ENCODE results near the gene FSTL4. TPM values are rescaled to one million over a fixed set of nuclear protein-coding genes. Genes with fewer than 3 reads are reported as not detected.

Gene FSTL4
- total and polyA plus RNA-seq, 2 donors = 0.99 to 1.2 TPM

DNA sequence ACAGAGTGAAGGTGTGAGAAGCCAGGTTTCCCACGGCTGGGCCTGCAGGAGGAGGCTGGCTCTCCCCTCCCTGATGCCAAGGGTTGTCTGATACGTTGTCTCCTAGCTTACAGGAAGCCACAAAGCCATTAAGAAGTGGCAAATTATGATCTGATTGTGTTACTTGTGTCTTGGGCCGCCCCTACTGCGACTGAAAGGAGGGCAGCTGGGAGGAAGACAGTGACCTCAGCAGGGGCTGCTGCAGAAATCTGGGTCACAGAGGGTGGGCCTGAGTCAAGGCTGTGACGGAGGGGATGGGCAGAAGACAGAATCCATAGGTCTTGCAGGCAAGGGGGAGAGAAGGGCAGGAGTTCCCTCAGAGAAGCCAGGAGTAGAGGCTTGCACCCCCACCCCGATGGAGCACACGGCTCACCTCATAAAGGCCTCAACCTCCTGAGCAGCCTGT lies 145.0 kb downstream of the FSTL4 start:
- 19% methylated on average over 7 of the region's 7 CpGs for WGBS
- Histone ChIP-seq H3K27me3 (ENCODE audit: control insufficient read depth in 2 of 2, insufficient read depth in 1 of 2, low read length in 1 of 2) (no peaks in the 10 kb centered on the region), H3K4me3 (ENCODE audit: low read length in 2 of 2) (no peak overlapping the region), H3K9me3 (ENCODE audit: control insufficient read depth in 2 of 2, insufficient read depth in 1 of 2, low read length in 1 of 2) (no peaks in the 10 kb centered on the region), H3K27ac (ENCODE audit: low read depth in 1 of 2, low read length in 1 of 2) (peak overlapping the region in 1 of 2 donors; percentile 63), H3K36me3 (ENCODE audit: control insufficient read depth in 2 of 2, insufficient read depth in 2 of 2, low read length in 1 of 2) (no peaks in the 10 kb centered on the region), H3K4me1 (ENCODE audit: control insufficient read depth in 2 of 2, insufficient read depth in 2 of 2, low read length in 2 of 2) (peaks cover 48 to 49% of the 10 kb centered on the region in 2 donors)
- peak in 4 of 9 donors; percentile 15 to 68 (median 38) for DNase-seq (ENCODE audit: low read depth in 6 of 9, low spot score in 9 of 9)

DNA sequence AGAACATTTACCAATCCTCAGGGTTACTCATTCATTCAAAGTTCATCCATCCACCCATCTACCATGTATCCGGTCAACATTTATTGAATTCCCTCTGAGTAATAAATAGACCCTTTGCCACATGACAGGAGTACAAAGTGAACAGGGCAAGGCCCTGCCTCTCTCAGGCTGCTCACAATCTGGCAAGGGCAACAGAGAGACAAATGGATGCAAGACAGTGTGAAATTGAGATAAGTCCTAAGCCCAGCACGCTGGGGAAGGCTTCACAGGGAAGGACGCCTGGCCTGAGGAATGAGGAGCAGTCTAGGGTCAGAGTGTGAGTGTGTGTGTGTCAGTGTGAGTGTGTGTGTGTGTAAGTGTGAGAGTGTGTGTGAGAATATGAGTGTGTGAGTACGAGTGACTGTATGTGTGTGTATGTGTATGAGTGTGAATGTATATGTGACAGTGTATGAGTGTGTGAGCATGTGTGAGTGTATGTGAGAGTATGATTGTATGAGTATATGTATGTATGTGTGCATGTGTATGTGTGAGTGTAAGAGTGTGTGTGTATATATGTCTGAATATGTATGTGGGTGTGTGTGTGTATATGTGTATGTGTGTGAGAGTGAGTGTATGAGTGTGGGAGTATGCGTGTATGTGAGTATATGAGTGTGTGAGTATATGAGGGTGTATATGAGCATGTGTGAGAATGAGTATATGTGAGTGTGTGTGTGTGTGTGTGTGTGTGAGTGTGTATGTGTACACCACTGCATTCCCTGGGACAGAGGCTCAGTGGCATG lies 145.6 kb downstream of the FSTL4 start:
- no peaks in the 10 kb centered on the region for H3K36me3 ChIP-seq (ENCODE audit: control insufficient read depth in 2 of 2, insufficient read depth in 2 of 2, low read length in 1 of 2)
- no peaks in the 10 kb centered on the region for H3K27me3 ChIP-seq (ENCODE audit: control insufficient read depth in 2 of 2, insufficient read depth in 1 of 2, low read length in 1 of 2)
- peak overlapping the region in 1 of 2 donors; percentile 63 for H3K27ac ChIP-seq (ENCODE audit: low read depth in 1 of 2, low read length in 1 of 2)
- 97% methylated on average over 5 of the region's 5 CpGs for WGBS
- peaks cover 48 to 49% of the 10 kb centered on the region in 2 donors for H3K4me1 ChIP-seq (ENCODE audit: control insufficient read depth in 2 of 2, insufficient read depth in 2 of 2, low read length in 2 of 2)
- peak in 1 of 9 donors; percentile 9 for DNase-seq (ENCODE audit: low read depth in 6 of 9, low spot score in 9 of 9)
- no peak overlapping the region for H3K4me3 ChIP-seq (ENCODE audit: low read length in 2 of 2)
- no peaks in the 10 kb centered on the region for H3K9me3 ChIP-seq (ENCODE audit: control insufficient read depth in 2 of 2, insufficient read depth in 1 of 2, low read length in 1 of 2)

DNA sequence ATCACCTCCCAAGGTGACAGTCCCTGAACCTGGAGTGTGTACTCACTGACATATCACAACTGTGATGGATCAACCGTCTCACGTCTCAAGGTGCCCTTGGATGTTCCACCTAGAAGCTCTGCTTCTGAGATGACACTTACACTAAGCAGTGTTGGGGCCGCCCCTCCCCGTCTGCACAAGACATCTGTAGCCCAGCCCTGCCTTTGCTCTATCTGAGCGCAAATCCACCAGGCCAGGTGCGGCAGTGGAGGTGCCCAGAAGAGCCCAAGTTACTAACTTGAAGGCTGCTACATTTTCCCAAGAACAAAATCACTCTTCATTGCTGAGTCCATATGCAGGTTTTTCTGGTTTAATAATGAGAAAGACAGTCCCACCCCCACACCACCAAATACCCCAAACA lies 148.3 kb downstream of the FSTL4 start:
- H3K27me3 ChIP-seq (ENCODE audit: control insufficient read depth in 2 of 2, insufficient read depth in 1 of 2, low read length in 1 of 2) = peaks cover 0 to under 1% of the 10 kb centered on the region in 2 donors
- H3K4me3 ChIP-seq (ENCODE audit: low read length in 2 of 2) = no peak overlapping the region
- no peaks in the 10 kb centered on the region for H3K36me3 ChIP-seq (ENCODE audit: control insufficient read depth in 2 of 2, insufficient read depth in 2 of 2, low read length in 1 of 2)
- H3K27ac ChIP-seq (ENCODE audit: low read depth in 1 of 2, low read length in 1 of 2) = peak overlapping the region in 1 of 2 donors; percentile 24
- no peaks in the 10 kb centered on the region for H3K9me3 ChIP-seq (ENCODE audit: control insufficient read depth in 2 of 2, insufficient read depth in 1 of 2, low read length in 1 of 2)
- H3K4me1 ChIP-seq (ENCODE audit: control insufficient read depth in 2 of 2, insufficient read depth in 2 of 2, low read length in 2 of 2) = peaks cover 48 to 49% of the 10 kb centered on the region in 2 donors
- peak in 4 of 9 donors; percentile 35 to 66 (median 42) for DNase-seq (ENCODE audit: low read depth in 6 of 9, low spot score in 9 of 9)
- WGBS = 32% methylated on average over 6 of the region's 6 CpGs

DNA sequence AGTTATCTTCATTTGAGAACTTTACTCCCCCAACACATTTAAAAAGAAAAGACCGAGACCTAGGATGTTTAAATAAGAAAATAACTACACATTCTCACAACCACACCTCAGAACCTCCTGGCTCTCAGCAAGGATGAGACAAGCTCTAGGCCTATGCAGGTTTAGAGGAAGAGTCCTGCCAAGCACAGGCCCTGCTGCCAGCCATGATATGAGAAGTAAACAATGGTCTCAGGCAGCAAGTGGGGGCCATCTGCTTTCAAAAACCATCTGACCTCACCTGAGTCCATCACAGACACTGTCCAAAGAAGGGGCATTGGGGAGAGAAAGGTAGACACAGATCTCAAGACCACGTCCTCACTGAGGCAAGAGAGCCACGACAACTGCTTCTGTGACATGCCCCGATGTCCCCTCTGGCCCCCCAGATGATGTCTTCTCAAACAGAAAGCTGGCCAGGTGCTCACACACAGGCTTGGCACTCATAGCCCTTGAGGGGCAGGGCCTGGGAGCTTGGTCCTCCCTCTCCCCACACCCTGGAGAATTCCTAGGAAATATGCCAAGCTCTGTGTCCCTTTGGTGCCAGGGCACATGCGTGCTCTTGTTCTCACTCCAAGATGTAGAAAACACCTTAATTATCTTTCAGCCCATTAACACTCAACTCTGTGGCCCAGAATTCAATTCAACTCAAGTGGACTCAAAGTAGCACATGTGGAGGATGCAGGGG lies 150.4 kb downstream of the FSTL4 start:
- Histone ChIP-seq H3K27me3 (ENCODE audit: control insufficient read depth in 2 of 2, insufficient read depth in 1 of 2, low read length in 1 of 2) (peaks cover 0 to 3% of the 10 kb centered on the region in 2 donors), H3K36me3 (ENCODE audit: control insufficient read depth in 2 of 2, insufficient read depth in 2 of 2, low read length in 1 of 2) (no peaks in the 10 kb centered on the region), H3K4me3 (ENCODE audit: low read length in 2 of 2) (no peak overlapping the region), H3K27ac (ENCODE audit: low read depth in 1 of 2, low read length in 1 of 2) (no peak overlapping the region), H3K4me1 (ENCODE audit: control insufficient read depth in 2 of 2, insufficient read depth in 2 of 2, low read length in 2 of 2) (peaks cover 30 to 35% of the 10 kb centered on the region in 2 donors), H3K9me3 (ENCODE audit: control insufficient read depth in 2 of 2, insufficient read depth in 1 of 2, low read length in 1 of 2) (no peaks in the 10 kb centered on the region)
- no peak for DNase-seq (ENCODE audit: low read depth in 6 of 9, low spot score in 9 of 9)
- 99% methylated on average over 5 of the region's 5 CpGs for WGBS

DNA sequence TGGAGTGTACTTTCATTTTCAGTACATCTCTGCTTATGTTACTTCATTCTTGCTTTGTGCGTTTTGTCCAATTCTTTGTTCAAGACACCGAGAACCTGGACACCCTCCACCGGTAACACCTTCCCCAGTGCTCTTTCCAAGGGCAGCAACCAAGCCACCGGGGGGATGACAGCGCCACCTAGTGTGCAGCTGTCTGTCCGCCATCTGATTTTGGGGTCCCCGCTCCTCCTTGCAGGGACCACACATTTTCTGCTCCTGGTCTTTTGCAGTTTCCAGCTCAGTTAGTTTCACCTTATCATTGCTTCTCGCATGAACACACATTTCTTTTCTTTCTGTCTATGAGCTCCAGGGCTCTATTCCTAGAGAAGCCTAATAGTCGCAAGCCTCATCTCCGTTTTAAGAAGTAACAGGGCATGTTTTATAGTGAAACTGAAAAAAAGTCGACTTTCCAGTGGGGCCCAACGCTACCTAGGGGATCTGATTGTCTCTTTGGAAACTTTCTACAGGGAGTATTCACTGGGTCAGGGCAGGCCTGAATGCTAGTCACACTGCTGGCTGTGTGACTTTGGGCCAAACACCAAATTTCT lies 152.1 kb downstream of the FSTL4 start:
- H3K4me3 ChIP-seq (ENCODE audit: low read length in 2 of 2) = no peak overlapping the region
- H3K9me3 ChIP-seq (ENCODE audit: control insufficient read depth in 2 of 2, insufficient read depth in 1 of 2, low read length in 1 of 2) = no peaks in the 10 kb centered on the region
- peaks cover 0 to 3% of the 10 kb centered on the region in 2 donors for H3K27me3 ChIP-seq (ENCODE audit: control insufficient read depth in 2 of 2, insufficient read depth in 1 of 2, low read length in 1 of 2)
- WGBS = 76% methylated on average over 12 of the region's 12 CpGs
- no peaks in the 10 kb centered on the region for H3K36me3 ChIP-seq (ENCODE audit: control insufficient read depth in 2 of 2, insufficient read depth in 2 of 2, low read length in 1 of 2)
- H3K4me1 ChIP-seq (ENCODE audit: control insufficient read depth in 2 of 2, insufficient read depth in 2 of 2, low read length in 2 of 2) = peaks cover 16 to 21% of the 10 kb centered on the region in 2 donors
- H3K27ac ChIP-seq (ENCODE audit: low read depth in 1 of 2, low read length in 1 of 2) = no peak overlapping the region
- DNase-seq (ENCODE audit: low read depth in 6 of 9, low spot score in 9 of 9) = peak in 3 of 9 donors; percentile 17 to 35 (median 30)

DNA sequence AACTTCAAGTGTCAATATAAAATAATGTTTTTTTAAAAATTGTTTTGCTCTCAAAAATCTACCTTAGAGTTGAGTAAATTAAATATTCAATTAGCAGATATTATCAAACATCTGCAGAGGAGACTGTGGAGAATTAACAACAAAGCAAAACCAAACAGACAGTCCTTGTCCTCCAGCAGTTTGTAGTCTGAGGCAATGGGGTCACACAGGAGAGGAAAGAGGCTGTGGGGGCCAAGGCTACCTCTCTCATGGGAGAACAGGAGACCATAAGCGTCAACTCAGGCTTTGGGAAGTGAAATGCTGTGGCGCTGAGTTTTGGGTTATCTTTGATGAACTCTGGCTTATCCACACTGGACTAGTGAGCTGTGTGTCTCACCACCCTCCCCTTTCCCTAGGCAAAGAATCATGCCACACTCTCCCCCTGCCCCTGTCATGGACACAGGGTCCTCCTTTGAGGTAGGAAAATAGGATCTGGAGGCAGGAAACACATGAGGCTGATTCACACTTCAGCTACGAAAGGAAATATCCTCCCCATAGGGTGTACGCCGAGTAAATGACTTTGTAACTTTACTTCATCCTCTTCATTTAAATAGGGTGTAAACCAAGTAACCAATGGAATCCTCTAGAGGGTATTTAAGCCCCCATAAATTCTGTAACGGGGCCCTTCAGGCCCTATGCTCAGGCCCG lies 152.7 kb downstream of the FSTL4 start:
- H3K9me3 ChIP-seq (ENCODE audit: control insufficient read depth in 2 of 2, insufficient read depth in 1 of 2, low read length in 1 of 2) = no peaks in the 10 kb centered on the region
- no peak overlapping the region for H3K4me3 ChIP-seq (ENCODE audit: low read length in 2 of 2)
- no peaks in the 10 kb centered on the region for H3K36me3 ChIP-seq (ENCODE audit: control insufficient read depth in 2 of 2, insufficient read depth in 2 of 2, low read length in 1 of 2)
- H3K27me3 ChIP-seq (ENCODE audit: control insufficient read depth in 2 of 2, insufficient read depth in 1 of 2, low read length in 1 of 2) = peaks cover 0 to 3% of the 10 kb centered on the region in 2 donors
- DNase-seq (ENCODE audit: low read depth in 6 of 9, low spot score in 9 of 9) = no peak
- H3K27ac ChIP-seq (ENCODE audit: low read depth in 1 of 2, low read length in 1 of 2) = no peak overlapping the region
- peaks cover 11 to 14% of the 10 kb centered on the region in 2 donors for H3K4me1 ChIP-seq (ENCODE audit: control insufficient read depth in 2 of 2, insufficient read depth in 2 of 2, low read length in 2 of 2)
- WGBS = 94% methylated on average over 7 of the region's 7 CpGs

DNA sequence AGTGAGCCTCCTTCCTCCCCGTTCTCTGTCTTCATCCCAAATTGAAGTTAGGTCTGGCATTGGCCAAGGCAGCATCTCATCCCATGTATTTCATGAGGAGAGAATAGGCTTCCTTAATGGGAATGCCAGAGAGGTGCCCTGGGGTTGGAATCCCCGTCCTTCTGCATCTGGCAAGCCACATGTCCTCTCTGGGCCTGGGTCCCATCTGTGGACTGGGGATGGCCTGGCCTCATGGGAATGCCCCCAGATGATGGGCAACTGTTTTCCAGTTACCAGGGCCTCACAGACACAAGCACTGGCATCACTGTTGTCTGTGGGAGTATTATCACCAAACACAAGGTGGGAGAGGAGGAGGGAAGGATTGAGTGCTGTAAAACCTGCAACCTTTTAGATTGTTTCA lies 153.9 kb downstream of the FSTL4 start:
- no peak for DNase-seq (ENCODE audit: low read depth in 6 of 9, low spot score in 9 of 9)
- 100% methylated on average over 2 of the region's 2 CpGs for WGBS
- Histone ChIP-seq H3K4me1 (ENCODE audit: control insufficient read depth in 2 of 2, insufficient read depth in 2 of 2, low read length in 2 of 2) (peaks cover 3 to 6% of the 10 kb centered on the region in 2 donors), H3K36me3 (ENCODE audit: control insufficient read depth in 2 of 2, insufficient read depth in 2 of 2, low read length in 1 of 2) (no peaks in the 10 kb centered on the region), H3K27me3 (ENCODE audit: control insufficient read depth in 2 of 2, insufficient read depth in 1 of 2, low read length in 1 of 2) (peaks cover 0 to 7% of the 10 kb centered on the region in 2 donors), H3K4me3 (ENCODE audit: low read length in 2 of 2) (no peak overlapping the region), H3K27ac (ENCODE audit: low read depth in 1 of 2, low read length in 1 of 2) (no peak overlapping the region), H3K9me3 (ENCODE audit: control insufficient read depth in 2 of 2, insufficient read depth in 1 of 2, low read length in 1 of 2) (no peaks in the 10 kb centered on the region)

DNA sequence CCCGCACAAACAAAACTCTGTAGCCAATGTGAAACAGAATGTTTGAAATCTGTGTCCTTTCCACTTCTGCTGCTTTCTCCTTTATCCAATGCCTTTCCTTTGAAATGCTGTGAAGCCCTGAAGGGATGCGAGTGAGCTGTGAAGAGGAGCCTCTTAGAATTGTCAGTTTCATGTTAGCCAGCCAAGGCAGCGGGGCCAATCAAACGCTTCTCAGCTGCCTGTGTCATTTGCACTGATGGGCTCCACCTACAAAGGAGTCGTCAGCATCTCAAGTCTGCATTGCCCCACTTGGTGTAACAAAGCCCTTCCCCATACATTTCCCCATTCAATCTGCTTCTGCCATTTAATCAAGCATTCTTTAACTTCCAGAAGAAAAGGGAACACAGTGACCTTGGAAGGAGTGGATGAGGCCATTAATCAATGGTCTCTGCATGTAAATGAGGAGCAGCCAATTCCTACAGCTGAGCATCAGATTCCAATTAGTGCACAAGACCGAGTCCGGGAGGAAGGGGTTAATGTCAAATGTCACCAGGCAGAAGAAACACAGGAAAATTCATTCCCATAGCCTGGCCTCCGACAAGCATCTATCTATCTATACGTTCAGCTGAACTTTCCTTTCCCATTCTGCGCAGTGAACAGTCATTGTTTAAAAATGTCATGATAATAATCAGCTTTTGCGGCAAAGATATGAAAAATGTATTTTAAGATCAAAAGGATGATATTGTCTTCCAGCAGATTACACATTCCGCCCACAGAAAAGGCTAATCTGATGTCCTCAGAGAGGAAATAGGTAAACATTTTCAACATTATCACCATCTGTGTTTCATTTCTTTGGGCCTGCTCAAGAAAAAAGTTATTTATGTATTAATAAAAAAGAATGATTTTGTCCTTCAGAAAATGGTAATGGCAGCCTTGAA lies 154.6 kb downstream of the FSTL4 start:
- WGBS = 90% methylated on average over 12 of the region's 12 CpGs
- no peak overlapping the region for H3K27ac ChIP-seq (ENCODE audit: low read depth in 1 of 2, low read length in 1 of 2)
- H3K4me3 ChIP-seq (ENCODE audit: low read length in 2 of 2) = no peak overlapping the region
- DNase-seq (ENCODE audit: low read depth in 6 of 9, low spot score in 9 of 9) = no peak
- peaks cover 0 to 3% of the 10 kb centered on the region in 2 donors for H3K4me1 ChIP-seq (ENCODE audit: control insufficient read depth in 2 of 2, insufficient read depth in 2 of 2, low read length in 2 of 2)
- no peaks in the 10 kb centered on the region for H3K9me3 ChIP-seq (ENCODE audit: control insufficient read depth in 2 of 2, insufficient read depth in 1 of 2, low read length in 1 of 2)
- H3K27me3 ChIP-seq (ENCODE audit: control insufficient read depth in 2 of 2, insufficient read depth in 1 of 2, low read length in 1 of 2) = peaks cover 0 to 9% of the 10 kb centered on the region in 2 donors
- no peaks in the 10 kb centered on the region for H3K36me3 ChIP-seq (ENCODE audit: control insufficient read depth in 2 of 2, insufficient read depth in 2 of 2, low read length in 1 of 2)

Measured in thymus (tissue), 11 donors.